Measurements from ENCODE around the gene NLGN1. TPM values are rescaled to one million over a fixed set of nuclear protein-coding genes. Genes with fewer than 3 reads are reported as not detected.

Gene NLGN1
- total and polyA plus RNA-seq, 11 donors = 1.8 to 27.6 (median 15.5) TPM

DNA sequence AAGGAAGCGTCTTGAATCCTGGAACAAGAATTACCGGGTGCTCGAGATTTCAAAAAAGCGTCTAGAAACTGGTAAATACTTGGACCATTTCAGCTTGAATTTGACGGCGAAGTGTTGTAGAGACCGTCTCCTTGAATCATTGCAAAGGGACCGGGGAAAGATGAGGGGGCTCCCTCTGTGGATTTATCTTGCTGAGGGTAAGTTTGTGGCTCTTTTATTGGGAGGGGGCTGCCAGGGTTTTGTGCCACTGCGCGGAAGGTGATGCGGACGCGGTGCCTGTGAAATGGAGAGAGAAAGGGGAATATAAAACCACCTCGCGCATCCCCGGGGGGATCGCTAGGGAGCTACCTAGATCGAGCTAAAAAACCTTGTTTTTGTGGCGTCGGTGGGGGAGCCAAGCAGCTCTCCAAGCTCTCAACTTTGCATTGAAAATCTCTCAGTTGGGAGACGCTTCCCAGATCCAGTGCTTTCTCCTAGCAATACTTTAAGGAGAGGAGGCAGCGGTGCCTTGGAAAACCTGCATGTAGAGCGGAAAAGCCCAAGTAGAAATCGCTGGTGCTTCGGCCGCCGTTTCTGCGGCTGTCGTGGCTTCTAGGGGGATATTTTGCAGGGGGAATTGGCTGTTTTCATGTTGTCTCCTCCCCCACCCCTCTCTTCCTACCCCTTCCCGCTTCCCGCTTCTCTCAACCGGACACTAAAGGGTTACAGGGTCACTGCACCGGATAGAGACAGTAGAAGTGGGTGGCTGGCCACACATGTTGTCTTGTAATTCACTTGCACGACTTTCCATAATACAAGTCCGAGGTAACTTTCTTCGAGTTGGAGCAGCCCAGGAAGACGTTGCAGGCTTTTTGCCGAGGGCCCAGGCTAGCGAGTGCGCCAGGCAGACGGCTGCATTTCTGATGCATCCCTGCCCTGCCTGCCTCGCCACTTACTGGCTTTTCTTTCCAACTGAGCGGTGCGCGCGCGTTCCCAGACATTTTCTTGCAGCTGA, 187.6 kb downstream of the NLGN1 start:
- no peaks in the 10 kb centered on the region for H3K36me3 ChIP-seq
- peaks cover 0 to 13% (median 0%) of the 10 kb centered on the region in 12 donors for H3K4me1 ChIP-seq
- intact Hi-C loops (cut with DNase I) = loop anchor here in 1 of 10 donors (10.0 kb wide), 1 partner anchor 420 kb away; no protein-coding TSS in a partner anchor
- H3K27me3 ChIP-seq = peaks cover 0 to 9% (median 0%) of the 10 kb centered on the region in 9 donors
- peak overlapping the region; percentile 16 to 65 (median 56) for H3K4me3 ChIP-seq
- H3K9me3 ChIP-seq = no peaks in the 10 kb centered on the region
- H3K27ac ChIP-seq = peak overlapping the region in 3 of 12 donors; percentile 24 to 55 (median 48)
- DNase-seq = peak in 4 of 5 donors; percentile 31 to 61 (median 44)
- TF ChIP-seq, protein P1, sequence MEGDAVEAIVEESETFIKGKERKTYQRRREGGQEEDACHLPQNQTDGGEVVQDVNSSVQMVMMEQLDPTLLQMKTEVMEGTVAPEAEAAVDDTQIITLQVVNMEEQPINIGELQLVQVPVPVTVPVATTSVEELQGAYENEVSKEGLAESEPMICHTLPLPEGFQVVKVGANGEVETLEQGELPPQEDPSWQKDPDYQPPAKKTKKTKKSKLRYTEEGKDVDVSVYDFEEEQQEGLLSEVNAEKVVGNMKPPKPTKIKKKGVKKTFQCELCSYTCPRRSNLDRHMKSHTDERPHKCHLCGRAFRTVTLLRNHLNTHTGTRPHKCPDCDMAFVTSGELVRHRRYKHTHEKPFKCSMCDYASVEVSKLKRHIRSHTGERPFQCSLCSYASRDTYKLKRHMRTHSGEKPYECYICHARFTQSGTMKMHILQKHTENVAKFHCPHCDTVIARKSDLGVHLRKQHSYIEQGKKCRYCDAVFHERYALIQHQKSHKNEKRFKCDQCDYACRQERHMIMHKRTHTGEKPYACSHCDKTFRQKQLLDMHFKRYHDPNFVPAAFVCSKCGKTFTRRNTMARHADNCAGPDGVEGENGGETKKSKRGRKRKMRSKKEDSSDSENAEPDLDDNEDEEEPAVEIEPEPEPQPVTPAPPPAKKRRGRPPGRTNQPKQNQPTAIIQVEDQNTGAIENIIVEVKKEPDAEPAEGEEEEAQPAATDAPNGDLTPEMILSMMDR (IDR thresholded peaks at IDR 0.05) = no peak
- TF ChIP-seq POLR2A (IDR thresholded peaks at IDR 0.05) = no peak
- ATAC-seq = peak; percentile 81 to 94 (median 88)
- WGBS, 4 donors = 1 to 3% (median 2%) methylated on average over 47 of the region's 47 CpGs

DNA sequence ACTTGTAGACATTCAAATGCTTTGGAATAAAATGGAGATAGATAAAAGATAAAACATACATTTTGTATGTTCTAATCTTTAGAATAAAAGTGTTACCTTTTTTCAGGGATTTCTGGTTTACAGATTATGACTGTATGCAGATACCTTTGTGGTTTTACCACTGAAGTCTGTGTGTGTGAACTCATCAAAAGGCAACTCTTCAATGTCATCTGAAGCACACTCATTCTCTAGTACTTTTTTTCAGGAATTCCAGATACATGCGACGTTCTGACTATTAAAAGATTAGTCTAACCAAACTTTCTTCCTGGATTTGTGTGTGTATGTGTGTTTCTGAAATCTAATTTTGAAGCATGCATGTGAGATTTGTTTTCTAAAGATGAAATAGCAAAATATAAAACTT, 188.6 kb downstream of the NLGN1 start:
- Histone ChIP-seq H3K9me3 (no peaks in the 10 kb centered on the region), H3K36me3 (no peaks in the 10 kb centered on the region), H3K27me3 (peaks cover 0 to 9% (median 0%) of the 10 kb centered on the region in 9 donors), H3K4me1 (peaks cover 0 to 13% (median 0%) of the 10 kb centered on the region in 12 donors), H3K27ac (no peak overlapping the region), H3K4me3 (peak overlapping the region in 2 of 12 donors; percentile 55 to 57)
- TF ChIP-seq, protein P1 (IDR thresholded peaks at IDR 0.05) = no peak
- TF ChIP-seq POLR2A (IDR thresholded peaks at IDR 0.05) = no peak
- ATAC-seq = no peak
- intact Hi-C loops (cut with DNase I) = loop anchor here in 1 of 10 donors (10.0 kb wide), 1 partner anchor 419 kb away; no protein-coding TSS in a partner anchor
- WGBS, 4 donors = 43 to 61% (median 50%) methylated on average over 2 of the region's 2 CpGs
- no peak for DNase-seq

DNA sequence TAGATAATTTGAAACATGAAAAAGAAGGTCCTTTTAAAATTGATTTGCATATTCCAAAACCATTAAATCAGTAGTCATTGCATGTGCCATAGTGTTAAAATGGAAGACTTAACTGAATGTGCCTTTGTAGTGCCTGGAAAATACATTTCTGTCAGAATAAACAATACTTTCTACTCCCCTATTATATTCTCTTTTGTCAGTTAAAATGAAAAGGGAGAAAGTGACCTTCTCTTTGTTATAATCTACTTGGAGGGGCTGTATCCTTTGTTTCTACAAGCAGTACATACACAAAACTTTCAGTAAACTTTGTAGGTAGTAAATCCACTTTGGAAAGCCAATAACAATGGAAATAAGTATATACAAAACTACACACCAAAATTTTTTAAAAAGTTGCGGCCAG, 189.5 kb downstream of the NLGN1 start:
- Histone ChIP-seq H3K4me1 (peaks cover 0 to 13% (median 0%) of the 10 kb centered on the region in 12 donors), H3K9me3 (no peaks in the 10 kb centered on the region), H3K4me3 (no peak overlapping the region), H3K36me3 (no peaks in the 10 kb centered on the region), H3K27me3 (peaks cover 0 to 9% (median 0%) of the 10 kb centered on the region in 9 donors), H3K27ac (no peak overlapping the region)
- WGBS, 4 donors = 92 to 97% (median 95%) methylated on average over 1 of the region's 1 CpG
- TF ChIP-seq POLR2A (IDR thresholded peaks at IDR 0.05) = no peak
- TF ChIP-seq, protein P1 (IDR thresholded peaks at IDR 0.05) = no peak
- intact Hi-C loops (cut with DNase I) = loop anchor here in 1 of 10 donors (10.0 kb wide), 1 partner anchor 418 kb away; no protein-coding TSS in a partner anchor
- no peak for ATAC-seq
- no peak for DNase-seq

DNA sequence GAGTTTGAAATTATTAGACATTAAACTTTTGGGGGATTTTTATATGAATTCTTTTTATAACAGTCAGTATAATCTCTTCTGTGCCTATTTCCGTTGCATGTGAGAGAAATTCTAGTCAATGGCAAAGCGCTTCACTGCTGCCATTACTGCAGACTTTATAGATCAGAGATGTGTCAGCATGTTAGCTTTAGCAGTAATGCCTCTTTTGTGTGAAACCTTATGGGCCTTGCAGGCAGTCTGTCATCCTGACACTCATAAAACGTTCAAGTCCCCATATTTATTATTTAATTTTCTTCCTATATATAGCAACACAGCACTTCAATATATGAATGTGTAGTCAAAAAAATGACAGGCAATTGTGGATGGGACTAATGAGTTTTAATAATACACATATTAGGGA, 191.0 kb downstream of the NLGN1 start:
- Histone ChIP-seq H3K4me3 (no peak overlapping the region), H3K9me3 (no peaks in the 10 kb centered on the region), H3K27me3 (peaks cover 0 to 9% (median 0%) of the 10 kb centered on the region in 9 donors), H3K4me1 (peaks cover 0 to 13% (median 0%) of the 10 kb centered on the region in 12 donors), H3K27ac (no peak overlapping the region), H3K36me3 (no peaks in the 10 kb centered on the region)
- intact Hi-C loops (cut with DNase I) = loop anchor here in 1 of 10 donors (10.0 kb wide), 1 partner anchor 416 kb away; no protein-coding TSS in a partner anchor
- 72 to 78% (median 76%) methylated on average over 3 of the region's 3 CpGs for WGBS, 4 donors
- ATAC-seq (no peak), DNase-seq (no peak)
- no peak for TF ChIP-seq POLR2A (IDR thresholded peaks at IDR 0.05)
- TF ChIP-seq, protein P1 (IDR thresholded peaks at IDR 0.05) = no peak

Measured in heart left ventricle (tissue), 16 donors.